Stimulated activated CD4-positive, alpha-beta T cell treated with anti-CD3 and anti-CD28 coated beads, Interleukin-2, amount 100 ng/mL, for 24 hours (primary cell): ENCODE data around the gene ENPP6.
"Not testable (repeated sequence)": the region's sequence is repeated elsewhere in the genome, so short reads cannot be mapped to it uniquely, and the experiment has no call there.

ENCODE experiments used
- DNase-seq, 2 donors: peaks; one replicate each; pipeline ENCODE4 v3.0.0-alpha.2; 2020

Gene ENPP6

GRCh38 chr4:184234155-184234554 is 16.5 kb upstream of the ENPP6 start:
- DNase-seq: no peak

DNA sequence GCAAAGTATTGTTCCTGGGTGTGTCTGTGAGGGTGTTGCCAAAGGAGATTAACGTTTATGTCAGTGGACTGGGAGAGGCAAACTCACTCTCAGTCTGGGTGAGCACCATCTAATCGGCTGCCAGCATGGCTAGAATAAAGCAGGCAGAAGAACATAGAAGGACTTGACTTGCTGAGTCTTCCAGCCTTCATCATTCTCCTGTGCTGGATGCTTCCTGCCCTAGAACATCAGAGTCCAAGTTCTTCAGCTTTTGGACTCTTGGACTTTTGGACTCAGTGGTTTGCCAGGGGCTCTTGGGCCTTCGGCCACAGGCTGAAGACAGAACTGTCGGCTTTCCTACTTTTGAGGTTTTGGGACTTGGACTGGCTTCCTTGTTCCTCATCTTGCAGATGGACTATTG is 15.3 kb upstream of the ENPP6 start:
- no peak for DNase-seq

- no peak for DNase-seq
These were observed 14.5 kb upstream of the ENPP6 start for GRCh38 chr4:184232202-184232601.

- no peak for DNase-seq
These were observed 13.9 kb upstream of the ENPP6 start for GRCh38 chr4:184231573-184231972.

GRCh38 chr4:184228056-184228705 is 10.5 kb upstream of the ENPP6 start:
- DNase-seq: no peak

DNA sequence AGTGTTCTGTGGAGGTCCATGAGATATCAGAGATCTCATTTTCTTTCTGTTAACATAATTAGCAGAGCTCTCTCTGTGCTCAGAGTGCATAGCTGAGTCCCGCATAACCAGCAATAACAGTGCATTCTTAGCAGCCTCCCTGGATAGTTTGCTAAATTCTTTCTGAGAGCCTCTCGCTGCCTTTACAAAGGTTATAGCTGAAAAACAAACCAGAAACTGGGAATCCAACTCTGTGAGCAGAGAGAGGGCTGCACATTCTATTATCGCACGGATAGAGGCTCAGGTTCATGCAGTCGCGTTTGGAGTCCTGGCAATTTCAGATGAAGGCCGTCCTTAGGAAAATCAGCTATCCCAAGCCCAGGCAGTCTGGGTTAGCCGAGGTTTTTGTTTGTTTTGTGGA is 1.2 kb downstream of the ENPP6 start:
- no peak for DNase-seq

DNA sequence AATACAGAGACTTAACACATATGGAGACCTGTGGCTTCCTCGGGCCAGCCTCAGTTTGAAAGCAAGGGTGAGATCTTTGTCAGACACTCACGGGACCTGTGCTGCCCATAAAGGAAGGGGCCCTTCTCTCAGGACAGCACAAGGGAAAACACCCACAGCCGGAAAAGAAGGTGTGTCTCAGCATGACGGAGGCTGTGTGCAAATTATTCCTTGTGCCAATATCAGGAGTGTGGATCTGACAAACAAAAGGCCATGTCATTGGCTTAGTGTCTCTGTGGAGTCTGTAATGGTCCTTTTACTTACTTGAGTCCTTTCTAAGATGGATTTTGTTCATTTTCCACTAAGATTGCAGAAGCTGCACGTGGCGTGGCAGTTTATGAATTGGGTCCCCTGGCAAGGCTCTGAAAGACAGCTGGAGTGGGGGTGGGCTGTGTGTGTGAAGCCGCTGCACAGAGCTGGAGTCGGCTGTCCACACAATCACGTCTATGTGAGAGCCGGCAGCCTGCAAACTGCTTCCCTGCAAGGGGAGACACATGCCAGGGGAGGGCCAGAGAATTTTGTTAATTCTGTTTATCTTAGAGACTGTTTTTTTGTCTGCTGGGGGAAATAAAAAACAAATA is 1.9 kb downstream of the ENPP6 start:
- no peak for DNase-seq

DNA sequence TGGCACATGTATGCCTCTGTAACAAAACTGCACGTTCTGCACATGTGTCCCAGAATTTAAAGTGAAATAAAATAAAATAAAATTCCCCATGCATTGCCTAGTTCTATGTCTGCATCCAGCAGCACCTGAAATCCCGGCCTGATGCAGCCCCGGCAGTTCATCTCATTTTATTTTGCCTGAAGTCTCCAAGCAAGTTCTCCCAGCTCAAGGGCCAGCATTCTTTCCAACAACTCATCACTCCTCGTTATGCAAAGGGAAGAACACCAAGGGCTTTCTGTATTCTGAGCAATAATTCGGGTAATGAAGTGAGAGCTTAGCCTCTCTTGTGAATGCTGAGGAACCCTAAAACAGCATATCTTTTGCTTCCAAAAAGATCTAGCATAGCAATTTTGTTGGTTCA is 2.7 kb downstream of the ENPP6 start:
- DNase-seq: no peak

DNA sequence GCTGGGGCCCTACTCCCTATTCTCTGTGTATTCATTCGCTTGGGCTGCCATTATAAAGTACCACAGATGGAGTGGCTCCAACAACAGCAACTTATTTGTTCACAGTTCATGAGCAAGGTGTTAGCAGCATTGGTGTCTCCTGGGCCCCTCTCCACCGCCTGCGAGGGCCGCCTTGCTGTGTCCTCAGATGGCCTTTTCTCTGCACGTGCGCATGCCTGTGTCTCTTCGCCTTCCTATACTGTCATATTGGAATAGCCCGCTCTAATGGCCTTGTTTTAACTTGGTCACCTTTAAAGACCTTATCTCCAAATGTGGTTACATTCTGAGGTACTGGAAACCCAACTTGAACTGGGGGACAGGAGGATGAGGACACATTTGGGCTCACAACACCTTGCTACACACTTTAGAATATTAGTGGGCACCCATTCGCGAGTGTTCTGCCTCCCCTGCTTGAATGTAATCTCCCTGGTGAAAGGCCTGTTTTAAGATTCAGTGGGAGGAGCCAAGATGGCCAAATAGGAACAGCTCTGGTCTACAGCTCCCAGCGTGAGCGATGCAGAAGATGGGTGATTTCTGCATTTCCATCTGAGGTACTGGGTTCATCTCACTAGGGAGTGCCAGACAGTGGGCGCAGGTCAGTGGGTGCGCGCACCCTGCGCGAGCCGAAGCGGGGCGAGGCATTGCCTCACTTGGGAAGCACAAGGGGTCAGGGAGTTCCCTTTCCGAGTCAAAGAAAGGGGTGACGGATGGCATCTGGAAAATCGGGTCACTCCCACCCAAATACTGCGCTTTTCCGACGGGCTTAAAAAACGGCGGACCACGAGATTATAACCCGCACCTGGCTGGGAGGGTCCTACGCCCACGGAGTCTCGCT is 9.7 kb downstream of the ENPP6 start:
- not testable (repeated sequence) for DNase-seq

DNA sequence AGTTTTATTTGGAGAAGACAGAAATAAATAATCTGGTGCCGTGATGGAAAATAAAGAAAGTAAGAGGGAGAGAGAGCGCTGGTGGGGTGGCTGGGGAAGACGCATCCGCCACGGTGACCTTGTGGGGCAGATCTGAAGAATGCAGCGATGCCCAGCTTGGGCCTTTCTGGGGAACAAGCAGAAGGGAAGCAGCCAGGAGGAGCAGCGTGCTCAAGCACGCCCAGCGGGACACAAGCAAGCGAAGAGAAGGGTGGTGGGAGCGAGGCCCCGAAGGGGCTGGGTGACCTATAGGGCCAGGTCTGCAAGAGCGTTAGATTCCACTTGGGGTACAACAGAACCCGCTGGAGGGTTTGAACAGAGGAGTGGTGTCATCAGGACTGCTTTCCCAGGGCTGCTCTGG is 12.4 kb downstream of the ENPP6 start:
- DNase-seq: no peak

GRCh38 chr4:184203300-184203699 is 14.4 kb downstream of the ENPP6 start:
- DNase-seq: no peak

DNA sequence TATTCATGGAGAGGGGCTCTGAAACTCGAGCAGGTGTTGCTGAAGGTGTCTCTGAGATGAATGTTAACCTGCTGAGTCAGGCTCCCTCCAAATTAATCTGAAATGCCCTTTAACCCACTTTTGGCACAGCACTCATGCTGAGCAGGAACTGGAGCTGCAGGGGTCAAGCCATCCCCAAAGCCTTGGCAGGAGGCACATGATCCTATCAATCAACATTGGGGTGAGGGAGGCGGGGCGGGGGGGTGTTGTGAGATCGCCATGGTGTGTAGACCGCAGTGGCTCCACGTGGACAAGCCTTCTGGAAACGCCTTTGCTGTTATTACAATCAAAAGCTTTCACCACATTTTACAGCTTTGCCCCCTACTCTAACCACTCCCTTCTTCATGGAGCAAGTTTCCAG is 16.5 kb downstream of the ENPP6 start:
- DNase-seq: no peak

- no peak for DNase-seq
These were observed 17.4 kb downstream of the ENPP6 start for GRCh38 chr4:184200296-184200695.

- no peak for DNase-seq
These were observed 17.9 kb downstream of the ENPP6 start for GRCh38 chr4:184199780-184200179.

DNA sequence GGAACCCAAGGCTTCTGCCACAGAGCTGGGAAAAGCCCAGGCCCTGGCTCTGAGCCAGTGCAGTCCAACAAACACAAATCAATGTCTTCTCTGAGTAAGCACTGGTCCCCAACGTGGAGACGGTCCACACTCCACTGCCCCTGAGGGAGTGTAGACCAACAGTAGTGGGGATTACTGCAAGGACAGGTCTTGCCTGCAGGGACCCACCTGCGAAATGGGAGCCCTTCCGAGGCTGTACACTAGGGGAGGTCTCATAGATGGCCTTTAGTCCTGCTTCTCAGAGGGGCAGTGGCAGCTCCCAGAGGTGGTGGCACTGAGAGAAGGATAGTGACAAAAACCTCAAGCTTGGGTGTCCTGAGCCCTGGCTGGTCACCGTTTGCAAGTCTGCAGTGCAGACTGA is 19.5 kb downstream of the ENPP6 start:
- DNase-seq: no peak

DNA sequence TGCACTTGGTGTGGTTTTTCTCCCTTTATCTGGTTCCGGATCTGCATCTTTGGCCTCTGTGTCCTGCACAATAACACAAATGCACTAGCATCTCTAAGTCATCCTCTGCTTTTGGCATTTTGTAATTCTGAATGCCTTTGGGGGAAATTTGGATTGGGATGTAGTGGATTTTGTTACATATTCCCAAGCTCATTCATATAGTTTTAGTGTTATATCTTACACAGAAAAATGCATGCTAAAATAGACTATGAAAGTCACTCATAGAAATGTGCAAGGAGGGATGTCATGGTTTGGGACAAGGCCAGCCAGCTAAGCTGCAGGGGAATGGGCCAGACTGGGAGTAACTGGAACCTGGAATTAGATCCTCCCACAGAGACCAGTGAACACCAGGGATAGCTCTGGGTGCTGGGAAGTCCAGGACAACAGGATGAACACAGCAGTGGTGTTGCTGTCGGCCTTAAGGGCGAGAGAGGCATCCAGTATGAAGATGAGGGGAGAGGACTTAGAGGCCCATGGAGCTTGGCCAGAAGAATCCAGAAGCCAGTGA is 20.1 kb downstream of the ENPP6 start:
- no peak for DNase-seq

DNA sequence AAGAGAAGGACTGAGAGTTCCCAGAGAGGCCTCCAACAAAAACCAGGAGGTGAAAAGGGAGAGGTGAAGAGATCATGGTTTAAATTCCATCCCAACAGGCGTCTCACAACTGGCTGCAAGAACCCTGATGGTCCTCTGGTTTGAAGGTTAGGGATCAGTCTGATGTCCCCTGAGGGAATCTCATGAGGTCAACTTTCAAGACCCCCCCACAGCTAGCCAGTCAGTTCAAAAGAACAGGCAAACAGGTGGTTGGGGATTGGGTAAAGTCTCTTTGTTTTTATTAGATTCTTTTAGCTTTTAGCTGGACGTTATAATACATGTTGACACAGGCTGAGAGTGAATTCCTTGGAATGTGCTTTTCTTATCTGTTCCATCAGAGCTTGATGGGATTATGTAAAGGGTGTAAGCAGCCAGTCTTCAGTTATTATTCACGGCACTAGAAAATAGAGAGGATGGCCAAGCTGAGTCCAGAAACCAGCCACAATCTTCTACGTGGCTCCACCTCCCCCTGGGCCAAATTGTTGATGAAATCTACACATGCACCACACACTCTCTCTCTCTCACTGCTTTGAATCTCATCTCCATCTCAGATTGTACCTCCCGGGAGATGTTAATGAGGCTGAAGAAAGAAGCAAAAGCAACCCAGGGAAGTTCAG is 20.8 kb downstream of the ENPP6 start:
- DNase-seq: no peak

GRCh38 chr4:184193556-184194525 is 23.8 kb downstream of the ENPP6 start:
- DNase-seq: no peak

DNA sequence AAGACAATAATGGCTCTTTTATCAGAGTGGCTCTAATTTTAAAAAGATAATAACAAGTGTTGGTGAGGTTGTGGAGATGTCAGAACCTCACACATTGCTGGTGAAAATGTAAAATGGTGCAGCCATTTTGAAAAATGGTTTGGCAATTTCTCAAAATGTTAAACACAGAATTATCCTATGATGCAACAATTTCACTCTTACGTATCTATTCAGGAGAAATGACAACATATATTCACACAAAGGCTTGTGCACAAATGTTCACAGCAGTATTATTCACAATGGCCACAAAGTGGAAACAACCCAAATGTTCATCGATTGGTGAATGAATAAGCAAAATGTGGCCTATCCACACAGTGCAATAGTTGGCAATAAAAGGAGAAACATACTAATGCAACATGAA is 24.7 kb downstream of the ENPP6 start:
- DNase-seq: no peak

DNA sequence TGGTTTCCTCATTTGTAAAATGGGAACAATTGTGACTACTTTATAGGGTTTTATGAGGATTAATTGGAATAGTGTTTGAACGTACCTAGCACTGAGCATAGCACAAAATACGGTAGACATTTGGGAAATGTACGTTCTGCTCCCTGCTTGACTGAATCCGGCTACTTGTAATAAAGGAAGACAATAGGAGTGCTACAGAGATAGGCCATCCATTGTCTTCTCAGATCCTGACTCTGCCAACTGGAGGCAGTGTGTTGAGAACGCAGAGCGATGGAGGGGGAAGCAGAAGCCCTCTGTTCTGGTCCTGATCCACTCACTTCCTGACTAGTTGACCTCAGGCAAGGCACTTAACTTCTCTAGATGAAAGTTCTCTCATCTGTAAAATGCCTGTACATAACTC is 26.4 kb downstream of the ENPP6 start:
- no peak for DNase-seq

DNA sequence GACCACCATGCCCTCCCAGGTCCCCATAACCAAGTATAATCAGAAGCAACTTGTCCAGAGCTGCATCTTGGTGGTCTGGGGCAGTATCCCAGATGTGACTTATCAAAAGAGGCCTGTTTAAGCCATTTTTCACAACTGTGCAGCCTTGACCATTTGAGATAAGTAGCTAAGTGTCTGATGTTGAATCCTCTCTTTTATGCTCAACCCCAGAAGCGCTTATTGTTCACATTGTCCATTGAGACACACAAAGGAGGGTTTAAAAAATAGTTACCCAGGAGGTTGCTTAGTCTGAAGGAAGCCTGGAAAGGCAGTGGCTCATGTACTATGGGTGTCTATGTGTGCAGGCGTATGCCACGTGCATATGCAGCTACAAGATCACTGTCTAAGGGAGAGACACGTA is 27.0 kb downstream of the ENPP6 start:
- DNase-seq: no peak

DNA sequence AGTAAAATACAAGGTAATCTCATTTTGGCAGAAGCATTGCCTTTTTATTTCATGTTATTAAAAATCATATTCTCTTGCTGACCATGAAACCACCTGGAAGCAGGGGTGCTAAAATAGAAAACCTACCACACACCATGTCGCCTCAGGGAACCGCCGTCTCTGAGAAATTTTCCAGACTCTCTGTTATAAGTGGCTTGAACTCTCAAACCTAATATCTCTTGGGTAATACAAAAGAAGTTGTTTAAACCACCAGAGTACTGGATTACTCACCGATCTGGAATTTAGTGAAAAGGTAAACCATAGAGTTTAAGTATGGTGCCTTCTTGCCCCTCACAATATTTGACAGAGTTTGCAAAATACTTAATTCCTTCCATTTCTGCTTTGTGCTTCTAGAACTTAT is 27.7 kb downstream of the ENPP6 start:
- DNase-seq: no peak
